Neutrophil (primary cell): ENCODE data around the gene C14orf132.

ENCODE experiments used
- H3K27ac ChIP-seq: fragments of 200-600 bp; sonication (generic); 2 replicates; pipeline ENCODE4 v1.5.1; 2016; ENCODE audit warnings: mild to moderate bottlenecking, moderate library complexity
- H3K27me3 ChIP-seq: fragments of 200-600 bp; sonication (generic); 2 replicates; pipeline ENCODE4 v1.6.0; 2016; ENCODE audit warnings: mild to moderate bottlenecking
- H3K36me3 ChIP-seq: fragments of 200-600 bp; sonication (generic); 2 replicates; pipeline ENCODE4 v1.5.1; 2017
- H3K4me1 ChIP-seq, 2 experiments: fragments of 200-600 bp in 1 of 2; sonication (generic) in 1 of 2; 1 replicate in 1 of 2; 2 replicates in 1 of 2; pipeline versions ENCODE4 v1.5.1 to v1.6.1; 2013 to 2016; ENCODE audit warnings: low read depth in 1 of 2, low read length in 1 of 2, mild to moderate bottlenecking in 1 of 2, moderate library complexity in 1 of 2; ENCODE audit not compliant: control insufficient read depth in 1 of 2, insufficient read depth in 1 of 2
- H3K4me3 ChIP-seq, 2 experiments: fragments of 200-600 bp in 1 of 2; sonication (generic) in 1 of 2; 1 replicate in 1 of 2; 2 replicates in 1 of 2; pipeline ENCODE4 v1.5.1; 2013 to 2016; ENCODE audit warnings: low read depth in 1 of 2, low read length in 1 of 2, mild to moderate bottlenecking in 1 of 2, moderate library complexity in 1 of 2
- H3K9me3 ChIP-seq: fragments of 200-600 bp; sonication (generic); 2 replicates; pipeline ENCODE4 v1.5.1; 2016
- TF ChIP-seq, protein P1 (sequence below): fragments of 200-600 bp; sonication (generic); IDR thresholded peaks from 2 replicates; pipeline ENCODE4 v1.5.1; 2016; ENCODE audit warnings: antibody characterized with exemption

C14orf132 gene

DNA sequence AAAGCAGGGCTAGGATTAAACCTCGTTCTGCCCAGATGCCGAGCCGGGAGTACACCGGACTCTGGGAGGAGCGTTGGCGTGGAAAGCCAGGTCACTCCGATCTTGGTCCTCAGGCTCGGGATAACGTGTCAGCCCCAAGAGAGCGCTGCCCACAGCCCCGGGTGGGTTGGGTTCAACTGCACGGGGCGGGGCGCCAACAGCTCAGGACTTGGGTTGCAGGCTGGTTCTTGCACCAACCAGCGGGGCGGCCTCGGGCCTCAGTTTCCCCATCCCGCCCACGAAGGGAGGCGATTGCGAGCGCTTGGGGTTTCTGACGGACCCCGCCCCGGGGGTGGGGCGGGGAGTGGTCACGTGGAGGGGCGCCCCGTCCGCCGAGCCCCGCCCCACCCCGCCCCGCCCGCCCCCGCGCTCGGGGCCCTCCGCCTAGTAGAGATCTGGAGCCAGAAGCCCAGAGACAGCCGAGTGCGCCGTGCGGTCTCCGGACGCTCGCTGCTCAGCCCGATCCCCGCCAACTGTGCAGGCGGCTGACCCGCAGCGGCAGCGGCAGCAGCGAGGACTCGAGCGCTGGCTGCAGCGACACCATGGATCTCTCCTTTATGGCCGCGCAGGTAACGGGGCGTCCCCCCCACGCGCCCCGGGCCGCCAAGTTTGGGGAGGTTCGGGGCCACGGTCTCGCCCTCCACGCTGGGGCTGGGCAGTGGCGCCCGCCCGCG, at the start of gene C14orf132:
Gene C14orf132 (plus strand): TSS at position 443 of the 713 bp plus-strand sequence. CDS start 139 bp downstream, at position 582.
- TF ChIP-seq, protein P1, sequence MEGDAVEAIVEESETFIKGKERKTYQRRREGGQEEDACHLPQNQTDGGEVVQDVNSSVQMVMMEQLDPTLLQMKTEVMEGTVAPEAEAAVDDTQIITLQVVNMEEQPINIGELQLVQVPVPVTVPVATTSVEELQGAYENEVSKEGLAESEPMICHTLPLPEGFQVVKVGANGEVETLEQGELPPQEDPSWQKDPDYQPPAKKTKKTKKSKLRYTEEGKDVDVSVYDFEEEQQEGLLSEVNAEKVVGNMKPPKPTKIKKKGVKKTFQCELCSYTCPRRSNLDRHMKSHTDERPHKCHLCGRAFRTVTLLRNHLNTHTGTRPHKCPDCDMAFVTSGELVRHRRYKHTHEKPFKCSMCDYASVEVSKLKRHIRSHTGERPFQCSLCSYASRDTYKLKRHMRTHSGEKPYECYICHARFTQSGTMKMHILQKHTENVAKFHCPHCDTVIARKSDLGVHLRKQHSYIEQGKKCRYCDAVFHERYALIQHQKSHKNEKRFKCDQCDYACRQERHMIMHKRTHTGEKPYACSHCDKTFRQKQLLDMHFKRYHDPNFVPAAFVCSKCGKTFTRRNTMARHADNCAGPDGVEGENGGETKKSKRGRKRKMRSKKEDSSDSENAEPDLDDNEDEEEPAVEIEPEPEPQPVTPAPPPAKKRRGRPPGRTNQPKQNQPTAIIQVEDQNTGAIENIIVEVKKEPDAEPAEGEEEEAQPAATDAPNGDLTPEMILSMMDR, result no peak
- Histone ChIP-seq H3K27ac (no peak within 1 kb of the TSS), H3K4me3 (no peak within 1 kb of the TSS), H3K27me3 (peaks cover 93% of the 10 kb centered on the region), H3K4me1 (peaks cover 0 to 7% of the 10 kb centered on the region in 2 experiments), H3K9me3 (no peaks in the 10 kb centered on the region), H3K36me3 (no peaks in the 10 kb centered on the region)

DNA sequence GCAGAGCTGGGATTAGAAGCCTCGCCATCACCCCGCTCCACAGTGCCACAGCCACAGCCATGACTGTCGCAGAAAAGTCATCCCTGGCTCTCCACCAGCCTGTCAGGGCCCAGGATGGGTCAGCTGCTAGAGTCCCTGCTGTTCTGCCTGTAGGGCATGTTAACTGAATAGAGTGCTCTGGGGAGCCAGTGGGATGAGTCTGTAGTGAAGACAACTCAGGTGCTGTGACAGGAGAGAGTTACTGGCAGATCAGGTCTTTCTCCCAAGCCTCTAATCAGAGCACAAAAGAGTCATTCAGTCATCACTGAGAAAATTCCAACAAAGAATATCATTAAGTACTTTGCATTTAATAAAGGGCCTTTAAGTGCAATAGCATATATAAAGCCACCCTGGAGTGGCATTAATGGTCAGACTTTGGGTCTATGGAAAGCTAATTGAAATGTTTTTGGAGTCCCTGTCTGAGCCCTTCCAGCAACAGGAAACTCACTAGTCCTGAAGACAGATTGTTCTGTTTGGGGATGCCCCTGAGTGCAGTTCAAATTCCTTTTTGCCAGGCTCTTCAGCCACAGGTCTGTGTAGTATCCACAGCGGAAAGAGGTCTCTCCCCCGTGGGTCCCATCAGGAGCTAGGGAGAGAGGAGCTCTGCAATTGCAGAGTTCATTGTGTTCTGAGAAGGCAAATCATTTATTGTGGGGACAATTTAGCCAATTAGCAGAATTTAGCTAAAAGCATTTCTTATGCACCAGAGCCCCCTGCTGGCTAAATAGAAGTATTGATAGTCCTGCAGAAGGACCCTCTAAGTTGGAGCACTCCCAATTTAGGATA, 45.2 kb upstream of the C14orf132 start:
- no peaks in the 10 kb centered on the region for H3K36me3 ChIP-seq
- no peak overlapping the region for H3K4me3 ChIP-seq
- H3K9me3 ChIP-seq, result no peaks in the 10 kb centered on the region
- peaks cover 17% of the 10 kb centered on the region for H3K27me3 ChIP-seq
- TF ChIP-seq, protein P1, result no peak
- no peaks in the 10 kb centered on the region for H3K4me1 ChIP-seq
- H3K27ac ChIP-seq, result no peak overlapping the region

DNA sequence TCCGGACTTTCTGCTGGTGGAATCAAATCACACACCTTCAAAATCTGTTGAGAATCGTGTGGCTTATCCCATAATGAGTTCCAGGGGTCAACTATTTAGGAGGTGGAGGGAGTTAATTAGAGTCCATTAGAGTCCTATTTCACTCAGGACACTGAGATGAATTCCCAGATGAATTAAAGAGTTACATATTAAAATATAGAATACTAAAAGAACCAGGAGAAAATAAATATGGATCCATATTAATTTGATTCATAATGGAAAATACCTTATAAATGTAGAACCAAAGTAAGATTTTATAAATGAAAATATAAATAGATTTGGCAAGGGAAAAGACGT, 44.6 kb upstream of the C14orf132 start:
- Histone ChIP-seq H3K27ac (no peak overlapping the region), H3K4me3 (no peak overlapping the region), H3K9me3 (no peaks in the 10 kb centered on the region), H3K4me1 (no peaks in the 10 kb centered on the region), H3K27me3 (peaks cover 22% of the 10 kb centered on the region), H3K36me3 (no peaks in the 10 kb centered on the region)
- TF ChIP-seq, protein P1, result no peak

DNA sequence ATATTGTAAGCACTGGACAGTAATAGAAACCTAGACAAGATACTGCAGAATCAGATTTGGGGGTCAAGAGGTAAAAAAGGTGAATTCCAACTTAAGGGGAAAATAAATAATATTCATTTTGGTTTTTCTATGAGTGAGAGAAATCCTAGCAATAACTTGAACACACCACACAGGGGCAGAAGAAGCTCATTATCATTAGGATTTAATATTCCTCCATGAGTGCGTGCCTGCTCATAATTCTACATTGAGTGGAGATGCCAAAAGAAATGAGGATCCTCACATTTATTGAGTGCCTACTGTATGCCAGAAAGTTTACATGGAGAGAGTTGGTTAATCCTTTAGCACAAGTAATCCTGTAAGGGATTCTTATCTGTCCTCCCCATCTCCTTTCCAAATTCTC, 40.5 kb upstream of the C14orf132 start:
- H3K4me3 ChIP-seq, result no peak overlapping the region
- H3K36me3 ChIP-seq, result no peaks in the 10 kb centered on the region
- no peaks in the 10 kb centered on the region for H3K4me1 ChIP-seq
- peaks cover 34% of the 10 kb centered on the region for H3K27me3 ChIP-seq
- TF ChIP-seq, protein P1, result no peak
- no peak overlapping the region for H3K27ac ChIP-seq
- no peaks in the 10 kb centered on the region for H3K9me3 ChIP-seq

DNA sequence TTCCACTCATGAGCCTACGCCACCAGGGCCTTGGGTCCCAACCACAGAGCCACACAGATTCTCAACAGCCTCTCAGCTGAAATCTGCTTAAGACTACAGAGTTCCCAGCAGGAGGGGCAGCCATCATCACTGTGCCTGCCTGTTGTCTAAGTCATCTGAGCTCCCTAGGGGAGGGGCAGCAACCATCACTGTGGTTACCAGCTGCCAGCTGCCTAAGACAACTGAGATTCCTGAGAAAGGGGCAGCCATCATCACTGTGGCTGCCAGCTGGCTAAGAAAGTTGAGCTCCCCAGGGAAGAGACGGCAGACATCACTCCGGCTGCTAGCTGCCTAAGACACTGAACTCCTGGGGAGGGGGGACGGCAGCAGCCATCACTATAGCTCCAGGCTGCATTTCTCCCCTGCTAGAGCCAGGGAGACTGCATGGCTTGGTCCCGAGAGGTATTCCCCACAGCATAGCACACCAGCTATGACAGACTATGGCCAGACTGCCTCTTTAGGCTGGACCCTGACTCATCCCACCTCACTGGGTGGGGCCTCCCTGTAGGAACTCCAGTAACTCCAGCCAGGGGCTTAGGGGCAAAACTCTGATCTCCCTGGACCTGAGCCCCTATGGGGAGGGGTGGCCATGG, 37.2 kb upstream of the C14orf132 start:
- H3K36me3 ChIP-seq, result no peaks in the 10 kb centered on the region
- H3K4me1 ChIP-seq, result no peaks in the 10 kb centered on the region
- no peak overlapping the region for H3K27ac ChIP-seq
- no peak overlapping the region for H3K4me3 ChIP-seq
- no peaks in the 10 kb centered on the region for H3K9me3 ChIP-seq
- TF ChIP-seq, protein P1, result no peak
- H3K27me3 ChIP-seq, result peaks cover 34% of the 10 kb centered on the region
